ENCODE measurements around the gene DNAJB12.
"Not testable (repeated sequence)": the region's sequence is repeated elsewhere in the genome, so short reads cannot be mapped to it uniquely, and the experiment has no call there.

Gene DNAJB12

GRCh38 chr10:72318418-72319262, 36.1 kb downstream of the DNAJB12 start:
- no peak for DNase-seq (ENCODE audit: low read depth in 1 of 2, low spot score in 1 of 2)

- DNase-seq (ENCODE audit: low read depth in 1 of 2, low spot score in 1 of 2): no peak
Measured at GRCh38 chr10:72316748-72317435, 37.8 kb downstream of the DNAJB12 start.

- DNase-seq (ENCODE audit: low read depth in 1 of 2, low spot score in 1 of 2): no peak
Measured at GRCh38 chr10:72316386-72316700, 38.4 kb downstream of the DNAJB12 start.

DNA sequence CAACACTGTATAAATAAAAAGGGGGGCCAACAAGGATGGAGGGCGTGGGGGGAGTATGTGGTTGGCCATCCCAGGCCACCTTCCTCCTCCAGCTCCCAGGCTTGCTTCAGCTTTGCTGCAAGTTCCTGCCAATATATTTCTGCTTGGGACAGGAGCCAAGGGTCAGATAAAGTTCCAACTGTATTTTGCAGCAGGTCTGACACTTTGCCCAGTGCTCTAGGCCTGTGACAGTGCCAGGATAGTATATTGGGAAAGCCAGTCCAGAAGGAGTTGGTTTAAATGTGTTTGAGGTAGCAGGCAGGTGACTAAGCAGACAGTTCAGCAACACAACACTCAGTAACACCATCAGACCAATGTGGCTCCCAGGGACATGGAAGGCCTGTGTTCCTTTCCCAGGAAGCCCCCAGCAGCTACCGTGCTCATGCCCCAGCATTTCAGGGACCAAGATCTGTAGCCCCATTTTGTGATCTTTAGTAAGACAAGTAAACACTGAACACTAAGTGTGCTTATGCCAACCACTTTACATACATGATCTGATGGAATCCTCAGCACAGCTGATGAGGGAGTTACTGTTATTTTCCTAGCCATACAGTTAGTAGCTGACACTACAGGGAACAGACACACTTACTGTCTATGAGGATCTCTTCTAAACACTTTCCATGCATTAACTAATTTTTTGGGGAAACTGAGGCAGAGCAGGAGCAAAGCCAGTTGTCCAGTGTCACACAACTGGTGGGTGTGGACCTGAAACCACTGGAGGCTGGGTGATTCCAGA, 38.9 kb downstream of the DNAJB12 start:
- no peak for DNase-seq (ENCODE audit: low read depth in 1 of 2, low spot score in 1 of 2)

GRCh38 chr10:72315054-72315453, 39.7 kb downstream of the DNAJB12 start:
- no peak for DNase-seq (ENCODE audit: low read depth in 1 of 2, low spot score in 1 of 2)

GRCh38 chr10:72314263-72314662, 40.5 kb downstream of the DNAJB12 start:
- no peak for DNase-seq (ENCODE audit: low read depth in 1 of 2, low spot score in 1 of 2)

GRCh38 chr10:72312865-72313391, 41.8 kb downstream of the DNAJB12 start:
- no peak for DNase-seq (ENCODE audit: low read depth in 1 of 2, low spot score in 1 of 2)

DNA sequence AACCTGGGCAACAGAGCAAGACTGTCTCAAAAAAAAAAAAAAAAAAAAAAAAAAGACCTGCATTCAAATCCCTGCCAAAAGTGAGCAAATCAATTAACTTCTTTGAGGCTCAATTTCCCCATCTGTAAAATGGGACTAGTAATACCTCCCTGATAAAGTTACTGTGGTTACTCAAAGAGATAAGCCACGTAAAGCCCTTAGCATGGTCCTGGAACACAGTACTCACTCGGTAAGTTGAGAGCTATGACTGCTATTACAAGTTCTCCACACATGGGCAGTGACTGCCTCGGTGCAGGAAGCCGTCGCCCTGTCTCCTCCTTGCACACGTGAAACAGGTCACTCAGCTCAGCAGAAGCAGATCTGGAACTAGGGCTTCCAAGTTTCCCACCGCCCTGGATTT, 43.1 kb downstream of the DNAJB12 start:
- DNase-seq (ENCODE audit: low read depth in 1 of 2, low spot score in 1 of 2): no peak

- DNase-seq (ENCODE audit: low read depth in 1 of 2, low spot score in 1 of 2): no peak
Measured at GRCh38 chr10:72310636-72311035, 44.1 kb downstream of the DNAJB12 start.

- DNase-seq (ENCODE audit: low read depth in 1 of 2, low spot score in 1 of 2): no peak
Measured at GRCh38 chr10:72310241-72310633, 44.5 kb downstream of the DNAJB12 start.

DNA sequence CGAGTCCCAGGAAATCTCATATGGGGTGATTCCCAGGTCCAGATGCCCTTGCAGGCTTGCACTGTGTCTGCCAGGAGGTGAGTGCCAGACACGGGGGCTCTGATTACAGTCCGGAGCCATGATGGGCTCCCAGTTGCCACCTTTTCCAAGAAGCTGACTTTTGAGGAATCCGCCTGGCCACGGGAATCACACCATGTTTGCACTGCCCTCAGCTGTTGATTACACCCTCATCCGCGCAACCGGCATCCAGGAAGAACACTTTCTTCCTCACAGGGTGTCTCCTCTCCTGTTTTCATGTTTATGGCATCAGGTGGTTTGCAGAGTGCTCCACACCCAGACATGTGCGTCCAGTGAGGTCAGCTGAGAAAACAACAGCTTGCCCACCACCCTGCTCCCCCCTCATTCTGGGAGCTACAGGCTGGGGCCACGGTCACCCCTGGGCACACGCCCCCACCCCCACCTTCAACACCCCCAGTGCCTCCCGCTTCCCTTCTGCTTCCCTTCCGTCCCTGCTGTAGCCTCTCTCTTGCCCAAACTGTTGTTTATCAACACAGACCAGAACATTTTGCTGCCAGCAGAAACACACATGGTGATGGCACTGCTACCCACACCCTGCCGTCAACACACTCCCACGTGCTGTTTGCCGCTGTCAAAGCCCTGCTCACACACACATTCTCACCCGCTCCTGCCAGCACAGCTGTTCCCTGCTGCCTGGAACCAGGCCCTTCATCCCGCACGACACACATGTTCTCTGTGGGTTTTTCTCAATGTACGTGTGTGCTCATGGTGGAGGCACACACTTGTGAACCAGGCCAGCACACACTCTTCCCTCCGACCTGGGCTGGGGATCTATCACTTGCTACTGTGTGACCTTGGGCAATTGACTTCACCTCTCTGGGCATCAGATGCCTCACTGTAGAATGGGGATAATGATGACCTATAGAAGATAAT, 45.2 kb downstream of the DNAJB12 start:
- no peak for DNase-seq (ENCODE audit: low read depth in 1 of 2, low spot score in 1 of 2)

GRCh38 chr10:72308320-72308987, 46.3 kb downstream of the DNAJB12 start:
- DNase-seq (ENCODE audit: low read depth in 1 of 2, low spot score in 1 of 2): no peak

DNA sequence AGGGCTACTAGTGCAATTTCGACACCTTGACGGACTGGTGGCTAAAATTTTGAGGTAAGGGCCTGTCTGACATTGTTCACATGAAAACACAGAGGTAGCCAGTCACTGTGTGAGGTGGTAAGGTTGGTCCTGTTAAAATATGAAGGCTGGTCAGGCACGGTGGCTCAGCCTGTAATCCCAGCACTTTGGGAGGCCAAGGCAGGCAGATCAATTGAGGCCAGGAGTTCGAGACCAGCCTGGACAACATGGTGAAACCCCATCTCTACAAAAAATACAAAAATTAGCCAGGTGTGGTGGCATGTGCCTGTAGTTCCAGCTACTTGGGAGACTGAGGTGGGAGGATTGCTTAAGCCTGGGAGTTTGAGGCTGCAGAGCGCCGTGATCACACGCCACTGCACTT, 47.0 kb downstream of the DNAJB12 start:
- DNase-seq (ENCODE audit: low read depth in 1 of 2, low spot score in 1 of 2): not testable (repeated sequence)

DNA sequence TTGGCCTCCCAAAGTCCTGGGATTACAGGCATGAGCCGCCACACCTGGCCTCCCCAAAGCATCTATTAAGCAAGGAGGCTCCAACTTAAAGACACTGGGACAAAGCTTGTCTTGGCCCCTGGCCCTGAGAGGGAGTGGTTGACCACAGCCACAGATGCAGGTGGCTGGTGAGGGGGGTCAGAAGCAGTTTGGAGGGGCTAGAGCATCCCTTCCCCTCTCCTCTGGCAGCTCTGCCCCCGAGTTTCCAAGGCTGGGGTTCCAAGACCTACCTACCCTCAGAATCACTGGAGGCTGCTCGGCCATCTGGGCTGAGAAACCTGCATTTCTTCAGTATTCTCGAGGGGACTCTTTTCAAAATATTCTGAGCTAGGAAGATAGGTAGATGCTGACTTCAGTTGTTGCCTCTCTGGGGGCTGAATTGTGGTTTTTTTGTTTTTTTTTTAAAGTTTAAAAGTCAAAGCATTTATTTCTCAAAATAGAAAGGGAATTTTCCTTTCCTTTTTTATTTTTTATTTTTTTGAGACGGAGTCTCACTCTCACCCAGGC, 48.4 kb downstream of the DNAJB12 start:
- no peak for DNase-seq (ENCODE audit: low read depth in 1 of 2, low spot score in 1 of 2)

DNA sequence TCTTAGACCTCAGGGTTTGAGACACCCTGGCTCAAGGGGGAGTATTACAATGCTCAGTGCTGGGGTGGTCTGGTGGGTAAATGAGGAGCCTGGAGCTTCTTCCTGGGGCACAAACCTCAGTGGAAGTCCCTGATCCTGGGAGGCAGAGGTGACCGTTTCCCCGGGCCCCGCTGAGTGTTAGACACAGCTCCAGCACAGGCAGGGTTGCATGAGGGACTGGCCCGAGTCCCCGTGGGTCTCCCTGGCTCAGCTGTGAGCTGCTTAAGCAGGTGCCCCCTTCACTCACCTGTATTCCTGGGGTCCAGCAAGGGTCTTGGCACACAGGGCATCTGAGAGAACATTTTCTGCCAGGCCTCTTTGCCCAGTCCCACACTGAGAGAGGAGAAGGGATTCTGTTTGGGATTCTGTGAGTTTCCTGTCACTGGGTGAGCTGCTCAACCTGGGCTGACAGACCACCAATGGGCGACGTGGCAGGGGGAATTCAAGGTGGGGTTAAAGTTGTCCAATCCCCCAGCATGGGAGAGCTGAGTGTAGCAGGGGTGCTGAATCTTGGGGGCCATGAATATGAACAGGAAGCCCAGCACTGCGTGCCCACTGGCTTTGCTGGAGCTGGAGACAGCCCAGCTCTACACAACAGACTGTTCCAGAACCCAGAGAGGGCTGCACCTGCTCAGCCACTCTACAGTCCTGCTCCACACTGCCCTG, 51.1 kb downstream of the DNAJB12 start:
- DNase-seq (ENCODE audit: low read depth in 1 of 2, low spot score in 1 of 2): no peak

DNA sequence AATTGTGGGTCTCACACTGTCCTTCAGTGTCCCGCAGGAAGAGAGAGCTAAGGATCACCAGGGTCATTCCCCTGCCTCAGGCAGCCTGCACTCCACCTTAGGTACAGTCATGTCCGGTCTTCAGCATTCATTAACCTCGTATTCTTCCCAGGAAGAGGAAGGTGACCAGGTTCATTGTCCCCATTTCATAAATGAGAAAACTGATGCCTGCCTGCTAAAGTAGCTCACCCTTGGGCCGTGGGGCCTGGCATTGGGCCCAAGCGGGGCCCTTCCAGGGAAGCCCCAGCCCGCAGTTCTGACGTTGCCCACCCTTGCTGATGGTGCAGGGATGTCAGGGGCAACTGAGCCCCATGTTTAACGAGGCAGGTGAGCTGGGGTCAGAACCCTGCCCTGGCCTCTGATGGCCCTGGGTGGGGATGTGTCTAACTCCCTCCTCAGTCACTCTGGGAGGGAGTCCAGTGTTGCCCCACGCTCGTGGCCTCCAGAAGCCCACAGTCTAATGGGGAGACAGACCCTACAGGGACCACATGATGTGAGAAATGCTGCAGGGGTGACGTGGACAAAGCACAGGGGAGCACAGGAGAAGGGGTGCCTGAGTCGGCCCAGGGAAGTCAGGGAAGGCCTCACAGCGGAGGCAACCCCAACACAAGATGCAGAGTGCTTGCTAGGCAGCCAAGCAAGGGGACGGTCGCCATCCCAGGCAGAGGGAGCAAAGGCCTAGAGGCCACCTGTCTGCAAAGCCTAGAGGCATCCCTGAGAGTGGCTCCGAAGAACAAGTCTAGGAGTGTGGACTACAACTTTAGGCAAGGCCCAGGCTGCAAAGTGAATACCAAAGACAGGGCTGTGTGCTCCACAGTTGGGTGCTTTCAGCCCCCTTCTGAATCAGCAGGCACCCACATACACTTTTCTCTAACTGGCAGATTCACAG, 55.9 kb downstream of the DNAJB12 start:
- no peak for DNase-seq (ENCODE audit: low read depth in 1 of 2, low spot score in 1 of 2)

DNA sequence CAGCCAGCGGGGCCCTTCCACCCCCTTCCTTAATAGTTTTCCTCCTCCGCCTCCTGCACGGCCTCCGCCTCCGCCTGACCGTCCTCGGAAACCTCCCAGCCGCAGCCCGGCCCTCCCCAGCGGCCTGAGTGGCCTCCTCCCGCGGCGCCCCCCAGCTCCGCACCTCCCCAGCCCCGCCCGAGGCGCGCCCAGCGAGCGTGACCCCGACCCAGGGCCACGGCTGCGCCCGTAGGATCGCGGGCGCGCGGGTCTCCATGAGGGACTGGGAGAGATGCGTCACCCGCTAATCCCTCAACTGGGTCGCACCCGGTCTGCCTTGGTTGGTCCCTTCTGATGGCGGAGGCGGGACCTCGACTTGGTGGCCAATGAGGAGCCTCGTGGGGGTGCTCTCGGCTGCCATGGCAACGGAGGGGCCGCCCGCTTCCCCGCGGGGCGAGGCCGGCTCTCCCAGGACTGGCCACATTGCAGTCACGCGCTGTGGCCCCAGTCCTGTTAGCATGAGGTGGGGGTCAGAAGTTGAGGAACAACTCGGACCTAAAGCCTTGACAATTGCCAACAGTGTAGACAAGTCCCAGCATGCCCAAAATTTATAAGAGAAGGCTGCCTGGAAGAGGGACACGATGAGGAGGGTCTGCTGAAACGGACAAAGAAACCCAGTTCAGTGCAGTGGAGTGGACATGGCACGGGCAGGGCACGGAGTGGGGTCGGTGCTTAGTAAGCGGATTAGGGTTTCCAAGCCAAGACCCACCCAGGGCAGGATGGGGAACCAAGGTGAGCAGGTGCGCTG, 56.7 kb downstream of the DNAJB12 start:
- DNase-seq (ENCODE audit: low read depth in 1 of 2, low spot score in 1 of 2): peak; percentile 75 to 79
